GM18517 (cell line): ENCODE data around the gene ZNF587B.
"Not testable (repeated sequence)": the region's sequence is repeated elsewhere in the genome, so short reads cannot be mapped to it uniquely, and the experiment has no call there.

Experiments used
- ATAC-seq: cut with Tn5 transposase; IDR thresholded peaks from one replicate; pipeline ENCODE4 v1.9.1; 2021; ENCODE audit warnings: mild to moderate bottlenecking, moderate library complexity; ENCODE audit not compliant: unreplicated experiment

Gene ZNF587B

DNA sequence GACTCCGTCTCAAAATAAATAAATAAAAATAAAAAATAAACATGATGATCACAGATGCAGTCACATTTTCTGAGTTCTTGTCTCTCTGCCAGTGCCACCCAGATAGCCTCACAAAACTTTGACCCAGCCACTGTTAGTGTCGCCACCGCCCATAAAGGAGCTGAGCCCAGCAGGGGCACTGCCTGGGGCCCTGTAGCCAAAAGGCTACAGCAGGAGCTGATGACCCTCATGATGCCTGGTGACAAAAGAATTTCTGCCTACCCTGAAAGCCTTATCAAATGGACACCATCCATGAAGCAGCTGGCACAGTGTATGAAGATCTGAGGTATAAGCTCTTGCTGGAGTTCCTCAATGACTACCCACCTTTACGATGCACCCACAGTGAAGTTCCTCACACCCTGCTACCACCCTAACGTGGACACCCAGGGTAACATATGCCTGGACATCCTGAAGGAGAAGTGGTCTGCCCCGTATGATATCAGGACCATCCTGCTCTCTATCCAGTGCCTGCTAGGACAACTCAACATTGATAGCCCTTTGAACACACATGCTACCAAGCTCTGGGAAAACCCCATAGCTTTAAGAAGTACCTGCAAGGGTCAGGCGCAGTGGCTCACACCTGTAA lies 37.9 kb downstream of the ZNF587B start:
- ATAC-seq, result no peak

- ATAC-seq, result not testable (repeated sequence)
These were observed 39.6 kb downstream of the ZNF587B start for GRCh38 chr19:57869655-57870054.

- ATAC-seq, result no peak
These were observed 40.1 kb downstream of the ZNF587B start for GRCh38 chr19:57870225-57870624.

DNA sequence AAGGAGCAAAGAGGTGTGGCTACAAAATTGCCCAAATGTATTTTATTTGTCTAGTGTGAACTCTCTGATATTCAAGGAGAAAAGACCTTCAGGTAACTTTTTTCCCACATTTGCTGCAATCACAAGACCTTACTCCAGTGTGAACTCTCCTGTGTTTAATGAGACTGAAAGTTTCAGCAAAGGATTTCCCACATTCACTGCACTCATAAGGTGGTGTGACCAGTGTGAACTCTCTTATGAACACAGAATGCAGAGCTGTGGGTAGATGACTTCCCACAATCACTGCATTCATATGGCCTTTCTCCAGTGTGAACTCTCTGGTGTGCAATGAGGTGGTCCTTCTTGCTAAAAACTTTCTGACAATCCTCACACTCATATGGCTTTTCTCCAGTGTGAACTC lies 42.4 kb downstream of the ZNF587B start:
- no peak for ATAC-seq

DNA sequence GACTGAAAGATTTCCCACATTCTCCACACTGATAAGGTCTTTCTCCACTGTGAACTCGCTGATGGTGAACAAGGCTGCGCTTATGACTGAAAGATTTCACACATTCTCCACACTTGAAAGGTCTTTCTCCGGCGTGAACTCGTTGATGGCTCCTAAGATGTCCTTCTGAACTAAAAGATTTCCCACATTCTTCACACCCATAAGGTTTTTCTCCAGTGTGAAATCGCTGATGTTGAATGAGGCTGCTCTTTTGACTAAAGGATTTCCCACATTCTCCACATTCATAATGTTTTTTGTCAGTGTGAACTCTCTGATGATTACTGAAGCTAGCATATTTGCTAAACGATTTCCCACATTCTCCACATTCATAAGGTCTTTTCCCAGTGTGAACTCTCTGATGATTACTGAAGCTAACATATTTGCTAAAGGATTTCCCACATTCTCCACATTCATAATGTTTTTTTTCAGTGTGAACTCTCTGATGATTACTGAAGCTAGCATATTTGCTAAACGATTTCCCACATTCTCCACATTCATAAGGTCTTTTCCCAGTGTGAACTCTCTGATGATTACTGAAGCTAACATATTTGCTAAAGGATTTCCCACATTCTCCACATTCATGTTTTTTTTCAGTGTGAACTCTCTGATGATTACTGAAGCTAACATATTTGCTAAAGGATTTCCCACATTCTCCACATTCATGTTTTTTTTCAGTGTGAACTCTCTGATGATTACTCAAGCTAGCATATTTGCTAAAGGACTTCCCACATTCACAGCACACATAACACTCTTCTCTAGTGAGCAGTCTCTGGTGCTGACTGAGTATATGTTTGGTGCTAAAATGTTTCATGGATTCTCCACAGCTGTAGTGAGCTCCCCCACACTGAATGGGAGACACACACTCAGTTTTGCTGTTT lies 44.0 kb downstream of the ZNF587B start:
- not testable (repeated sequence) for ATAC-seq

DNA sequence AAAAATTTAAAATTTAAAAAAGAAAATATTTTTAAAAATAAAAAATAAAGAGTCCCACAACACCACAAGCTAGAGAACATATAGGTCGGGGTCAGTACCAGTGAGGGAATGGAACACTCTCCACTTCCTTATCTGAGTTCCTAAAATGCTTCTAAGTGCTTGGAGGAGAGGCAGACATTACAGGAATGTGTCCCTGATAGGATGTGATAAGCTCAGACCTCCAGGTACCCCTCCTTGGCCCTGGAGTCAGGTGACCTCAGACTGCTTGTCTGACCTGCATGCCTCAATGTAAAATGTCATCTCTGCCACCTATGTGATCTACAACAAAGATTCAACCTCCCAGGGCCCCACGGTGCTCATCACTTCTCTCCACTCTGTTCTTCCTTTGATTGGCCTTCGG lies 55.9 kb downstream of the ZNF587B start:
- no peak for ATAC-seq

GRCh38 chr19:57887195-57887941 lies 57.3 kb downstream of the ZNF587B start:
- ATAC-seq, result no peak

DNA sequence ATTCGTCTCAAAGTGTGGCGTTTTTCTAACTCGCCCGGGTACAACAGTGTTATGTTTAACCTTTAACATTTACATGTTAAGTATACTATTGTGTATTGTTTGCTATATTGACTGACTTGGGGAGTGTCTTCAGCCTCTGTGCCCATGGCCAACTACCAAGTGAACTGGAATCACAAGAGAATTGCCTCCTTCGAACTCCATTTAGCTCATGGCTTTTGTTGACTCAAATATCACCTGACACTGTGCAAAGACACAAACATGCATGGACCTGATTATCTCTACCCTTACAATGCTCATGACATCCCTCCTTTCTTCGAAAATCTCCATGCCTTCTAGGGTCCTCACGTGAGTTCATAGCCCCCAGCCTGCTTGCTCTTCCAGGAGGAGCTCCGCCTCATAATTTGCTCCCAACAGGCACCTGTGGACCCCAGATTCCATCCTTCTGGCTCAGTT lies 58.0 kb downstream of the ZNF587B start:
- ATAC-seq, result no peak

GRCh38 chr19:57888560-57889231 lies 58.6 kb downstream of the ZNF587B start, which contains the start of gene ZNF814:
TSS of gene ZNF814 (minus strand) at chr19:57889037. CDS start at chr19:57888802, 235 bp downstream.
- ATAC-seq, result peak; percentile 76

DNA sequence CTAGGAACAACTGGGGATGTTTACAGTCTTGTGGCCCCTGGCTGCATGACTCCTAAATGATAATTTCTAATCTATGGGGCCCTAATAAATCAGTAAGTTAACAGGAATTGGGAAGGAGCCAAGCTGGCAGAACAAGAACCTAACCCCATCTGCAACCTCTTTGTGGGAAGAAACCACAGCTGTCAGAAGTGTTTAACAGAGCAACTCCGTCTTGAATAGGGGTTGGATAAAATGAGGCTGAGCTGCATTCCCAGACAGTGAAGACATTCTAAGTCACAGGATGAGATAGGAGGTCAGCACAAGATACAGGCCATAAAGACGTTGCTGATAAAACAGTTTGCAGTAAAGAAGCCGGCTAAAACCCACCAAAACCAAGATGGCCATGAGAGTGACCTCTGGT lies 60.6 kb downstream of the ZNF587B start:
- ATAC-seq, result not testable (repeated sequence)
